HG02981 (cell line): Measurements from ENCODE around the gene B4GALT7.
"Not testable (repeated sequence)": the region's sequence is repeated elsewhere in the genome, so short reads cannot be mapped to it uniquely, and the experiment has no call there.

Source experiments
- ATAC-seq: cut with Tn5 transposase; IDR thresholded peaks from one replicate; pipeline ENCODE4 v1.9.1; 2021; ENCODE audit warnings: mild to moderate bottlenecking, moderate library complexity; ENCODE audit not compliant: unreplicated experiment

B4GALT7 gene

GRCh38 chr5:177599731-177600507 lies at the start of gene B4GALT7:
B4GALT7 (plus strand) TSS chr5:177600132; CDS start chr5:177600211, 79 bp downstream.
- peak; percentile 84 for ATAC-seq

GRCh38 chr5:177552839-177553455 lies 47.0 kb upstream of the B4GALT7 start:
- ATAC-seq: no peak

GRCh38 chr5:177553671-177554429 lies 46.1 kb upstream of the B4GALT7 start:
- ATAC-seq: peak; percentile 34

GRCh38 chr5:177554474-177555111 lies 45.3 kb upstream of the B4GALT7 start, which contains the start of gene FAM193B:
FAM193B (minus strand) TSS chr5:177554563; CDS start chr5:177554458, 105 bp downstream.
- peak; percentile 90 for ATAC-seq

GRCh38 chr5:177555228-177555627 lies 44.7 kb upstream of the B4GALT7 start:
- no peak for ATAC-seq

- no peak for ATAC-seq
Measured at GRCh38 chr5:177555665-177556064, 44.3 kb upstream of the B4GALT7 start.

GRCh38 chr5:177557041-177557647 lies 42.8 kb upstream of the B4GALT7 start:
- ATAC-seq: no peak

GRCh38 chr5:177557796-177558195 lies 42.1 kb upstream of the B4GALT7 start:
- no peak for ATAC-seq

- ATAC-seq: not testable (repeated sequence)
Measured at GRCh38 chr5:177559446-177559941, 40.4 kb upstream of the B4GALT7 start.

GRCh38 chr5:177565046-177565445 lies 34.9 kb upstream of the B4GALT7 start:
- no peak for ATAC-seq

GRCh38 chr5:177568326-177568725 lies 31.6 kb upstream of the B4GALT7 start:
- ATAC-seq: no peak

- no peak for ATAC-seq
Measured at GRCh38 chr5:177569894-177570293, 30.0 kb upstream of the B4GALT7 start.

GRCh38 chr5:177575488-177575887 lies 24.4 kb upstream of the B4GALT7 start:
- no peak for ATAC-seq

GRCh38 chr5:177576169-177576568 lies 23.8 kb upstream of the B4GALT7 start:
- ATAC-seq: no peak

GRCh38 chr5:177578316-177578715 lies 21.6 kb upstream of the B4GALT7 start:
- no peak for ATAC-seq

- ATAC-seq: no peak
Measured at GRCh38 chr5:177588413-177588909, 11.5 kb upstream of the B4GALT7 start.

GRCh38 chr5:177590406-177590805 lies 9.5 kb upstream of the B4GALT7 start:
- no peak for ATAC-seq

- ATAC-seq: no peak
Measured at GRCh38 chr5:177591690-177592009, 8.3 kb upstream of the B4GALT7 start.

- ATAC-seq: peak; percentile 92
Measured at GRCh38 chr5:177592010-177592834, 7.7 kb upstream of the B4GALT7 start, which contains the start of gene TMED9. TMED9 (plus strand) TSS chr5:177592203; CDS start chr5:177592215, 12 bp downstream.
